B cell (primary cell): ENCODE results near the gene TBRG1.

ENCODE experiments used
- CTCF ChIP-seq: fragments of 200-600 bp; IDR thresholded peaks from one replicate; pipeline ENCODE4 v1.8.0; 2022; ENCODE audit warnings: antibody characterized with exemption, mild to moderate bottlenecking
- EZH2 ChIP-seq: IDR thresholded peaks from 2 replicates; pipeline ENCODE4 v1.6.1; 2012; ENCODE audit warnings: borderline replicate concordance, low read depth, mild to moderate bottlenecking, moderate library complexity, low read length; ENCODE audit not compliant: insufficient read depth, poor library complexity, severe bottlenecking

DNA sequence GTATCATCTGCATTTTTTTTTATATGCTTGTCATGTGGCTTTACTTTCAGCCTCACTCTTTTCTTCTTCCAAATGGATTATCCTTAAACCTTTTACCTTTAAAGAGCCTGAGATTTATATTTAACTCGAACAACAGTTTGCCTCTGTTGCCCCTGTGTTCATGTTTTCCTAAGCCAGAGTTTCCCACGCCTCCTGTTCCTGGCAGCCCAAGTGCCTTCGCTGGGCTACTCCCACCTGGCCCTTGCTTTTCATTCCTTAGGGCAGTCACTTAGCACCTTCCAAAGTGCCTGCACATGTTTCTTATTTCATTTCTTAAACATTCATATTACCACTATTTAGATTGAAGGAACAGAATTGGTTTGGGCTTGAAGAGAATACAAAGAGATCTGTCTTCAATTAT lies 13.3 kb downstream of the TBRG1 start:
- no peak for TF ChIP-seq CTCF
- TF ChIP-seq EZH2, result no peak
